ENCODE measurements around the gene PLCH2.

DNA sequence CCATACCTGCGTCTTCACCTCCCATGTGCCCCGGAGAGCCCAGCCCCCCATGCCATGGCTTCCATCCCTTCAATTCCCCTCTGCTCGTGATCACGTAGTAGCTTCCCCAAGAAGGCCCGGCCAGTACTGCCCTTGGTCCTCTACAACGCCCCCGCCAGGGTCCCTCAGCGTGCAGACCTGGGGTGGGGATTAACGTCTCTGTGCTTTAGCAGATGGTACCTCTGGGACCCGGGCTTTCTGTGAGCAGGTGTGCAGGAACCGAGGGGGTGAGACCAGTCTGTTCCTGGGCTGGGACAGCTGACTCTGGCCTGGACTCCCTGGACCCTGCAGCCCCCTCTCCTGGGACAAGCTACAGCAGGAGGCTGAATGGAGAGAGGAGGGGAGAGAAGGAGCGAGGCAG is 1.2 kb downstream of the PLCH2 start:
- no peak for TF ChIP-seq RAD21 (IDR thresholded peaks at IDR 0.05; ENCODE audit: low read depth)
- TF ChIP-seq NFIC (IDR thresholded peaks at IDR 0.05), result no peak
- no peak for TF ChIP-seq EGR1 (IDR thresholded peaks at IDR 0.05)
- no peak for TF ChIP-seq TAF1 (IDR thresholded peaks at IDR 0.05; ENCODE audit: low read depth)
- TF ChIP-seq EP300 (IDR thresholded peaks at IDR 0.05; ENCODE audit: borderline replicate concordance), result no peak
- TF ChIP-seq YY1 (IDR thresholded peaks at IDR 0.05; ENCODE audit: low read depth), result no peak
- no peak for TF ChIP-seq TEAD4 (IDR thresholded peaks at IDR 0.05)
- TF ChIP-seq CREB1 (IDR thresholded peaks at IDR 0.05; ENCODE audit: low read depth), result no peak
- TF ChIP-seq CEBPB (IDR thresholded peaks at IDR 0.05), result no peak
- TF ChIP-seq, protein P1, sequence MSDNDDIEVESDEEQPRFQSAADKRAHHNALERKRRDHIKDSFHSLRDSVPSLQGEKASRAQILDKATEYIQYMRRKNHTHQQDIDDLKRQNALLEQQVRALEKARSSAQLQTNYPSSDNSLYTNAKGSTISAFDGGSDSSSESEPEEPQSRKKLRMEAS (IDR thresholded peaks at IDR 0.05), result no peak
- TF ChIP-seq, protein P2, sequence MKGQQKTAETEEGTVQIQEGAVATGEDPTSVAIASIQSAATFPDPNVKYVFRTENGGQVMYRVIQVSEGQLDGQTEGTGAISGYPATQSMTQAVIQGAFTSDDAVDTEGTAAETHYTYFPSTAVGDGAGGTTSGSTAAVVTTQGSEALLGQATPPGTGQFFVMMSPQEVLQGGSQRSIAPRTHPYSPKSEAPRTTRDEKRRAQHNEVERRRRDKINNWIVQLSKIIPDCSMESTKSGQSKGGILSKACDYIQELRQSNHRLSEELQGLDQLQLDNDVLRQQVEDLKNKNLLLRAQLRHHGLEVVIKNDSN (IDR thresholded peaks at IDR 0.05), result no peak
- TF ChIP-seq, protein P3, sequence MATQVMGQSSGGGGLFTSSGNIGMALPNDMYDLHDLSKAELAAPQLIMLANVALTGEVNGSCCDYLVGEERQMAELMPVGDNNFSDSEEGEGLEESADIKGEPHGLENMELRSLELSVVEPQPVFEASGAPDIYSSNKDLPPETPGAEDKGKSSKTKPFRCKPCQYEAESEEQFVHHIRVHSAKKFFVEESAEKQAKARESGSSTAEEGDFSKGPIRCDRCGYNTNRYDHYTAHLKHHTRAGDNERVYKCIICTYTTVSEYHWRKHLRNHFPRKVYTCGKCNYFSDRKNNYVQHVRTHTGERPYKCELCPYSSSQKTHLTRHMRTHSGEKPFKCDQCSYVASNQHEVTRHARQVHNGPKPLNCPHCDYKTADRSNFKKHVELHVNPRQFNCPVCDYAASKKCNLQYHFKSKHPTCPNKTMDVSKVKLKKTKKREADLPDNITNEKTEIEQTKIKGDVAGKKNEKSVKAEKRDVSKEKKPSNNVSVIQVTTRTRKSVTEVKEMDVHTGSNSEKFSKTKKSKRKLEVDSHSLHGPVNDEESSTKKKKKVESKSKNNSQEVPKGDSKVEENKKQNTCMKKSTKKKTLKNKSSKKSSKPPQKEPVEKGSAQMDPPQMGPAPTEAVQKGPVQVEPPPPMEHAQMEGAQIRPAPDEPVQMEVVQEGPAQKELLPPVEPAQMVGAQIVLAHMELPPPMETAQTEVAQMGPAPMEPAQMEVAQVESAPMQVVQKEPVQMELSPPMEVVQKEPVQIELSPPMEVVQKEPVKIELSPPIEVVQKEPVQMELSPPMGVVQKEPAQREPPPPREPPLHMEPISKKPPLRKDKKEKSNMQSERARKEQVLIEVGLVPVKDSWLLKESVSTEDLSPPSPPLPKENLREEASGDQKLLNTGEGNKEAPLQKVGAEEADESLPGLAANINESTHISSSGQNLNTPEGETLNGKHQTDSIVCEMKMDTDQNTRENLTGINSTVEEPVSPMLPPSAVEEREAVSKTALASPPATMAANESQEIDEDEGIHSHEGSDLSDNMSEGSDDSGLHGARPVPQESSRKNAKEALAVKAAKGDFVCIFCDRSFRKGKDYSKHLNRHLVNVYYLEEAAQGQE (IDR thresholded peaks at IDR 0.05; ENCODE audit: low read depth), result no peak
- no peak for TF ChIP-seq FOXM1 (IDR thresholded peaks at IDR 0.05; ENCODE audit: borderline replicate concordance, low read depth)
